H1 (cell line): ENCODE measurements around the gene ARHGEF40. TPM values are rescaled to one million over a fixed set of nuclear protein-coding genes. Genes with fewer than 3 reads are reported as not detected.

Experiments used
- CTCF ChIA-PET: fragments of 300-600 bp; sonication (Branson Sonifier 250); formaldehyde crosslinking; loops from one replicate; lab custom pipeline; 2021; ENCODE audit not compliant: partially characterized antibody; lab: Charles Lee
- POLR2A ChIA-PET: fragments of 300-600 bp; sonication (Branson Sonifier 250); formaldehyde crosslinking; loops from one replicate; lab custom pipeline; 2021; ENCODE audit warnings: inconsistent platforms; ENCODE audit not compliant: partially characterized antibody; lab: Charles Lee
- DNase-seq, 2 experiments: peaks; one replicate each; pipeline versions ENCODE4 v3.0.0 to v3.0.0-alpha.2; 2010 to 2022; ENCODE audit warnings: low spot score in 2 of 2, low read depth in 1 of 2, mixed read lengths in 1 of 2
- FAIRE-seq: peaks from 2 replicates; lab custom pipeline; 2011; peaks lifted over from hg19 to GRCh38; lab: Jason Lieb, UNC
- H2AFZ ChIP-seq: 2 replicates; pipeline ENCODE4 v1.8.1; 2012; ENCODE audit warnings: low read length, inconsistent platforms
- H2AK5ac ChIP-seq: 2 replicates; pipeline ENCODE4 v1.6.1; 2013; ENCODE audit warnings: low read depth, low read length
- H2BK120ac ChIP-seq: replicated peaks from 2 replicates; pipeline ENCODE3; 2013; ENCODE audit warnings: low read depth, low read length, inconsistent platforms
- H2BK12ac ChIP-seq: 2 replicates; pipeline ENCODE4 v1.6.1; 2013; ENCODE audit warnings: low read depth, low read length
- H2BK15ac ChIP-seq: 2 replicates; pipeline ENCODE4 v1.6.1; 2013; ENCODE audit warnings: low read length
- H2BK20ac ChIP-seq: 2 replicates; pipeline ENCODE4 v1.6.1; 2013; ENCODE audit warnings: low read length
- H2BK5ac ChIP-seq: 2 replicates; pipeline ENCODE4 v1.6.1; 2013; ENCODE audit warnings: low read depth, low read length
- H3K14ac ChIP-seq: 2 replicates; pipeline ENCODE4 v1.6.1; 2013; ENCODE audit warnings: inconsistent platforms; ENCODE audit not compliant: insufficient read length
- H3K18ac ChIP-seq: 2 replicates; pipeline ENCODE4 v1.6.1; 2013; ENCODE audit warnings: low read length; ENCODE audit errors: extremely low read depth
- H3K23ac ChIP-seq: 2 replicates; pipeline ENCODE4 v1.6.1; 2013; ENCODE audit warnings: inconsistent platforms; ENCODE audit not compliant: insufficient read length
- H3K23me2 ChIP-seq: 2 replicates; pipeline ENCODE4 v1.6.1; 2013; ENCODE audit warnings: low read depth, low read length
- H3K27ac ChIP-seq: 2 replicates; pipeline ENCODE4 v1.6.1; 2011; ENCODE audit warnings: low read depth, low read length, inconsistent platforms
- H3K27me3 ChIP-seq, 4 experiments: replicated peaks in 1 of 4; 1 replicate in 1 of 4; 2 replicates in 3 of 4; pipeline versions ENCODE4 v1.6.1 to v1.8.1; 2011 to 2013; ENCODE audit warnings: low read length in 3 of 4, mild to moderate bottlenecking in 3 of 4, inconsistent platforms in 2 of 4, mixed read lengths in 2 of 4, moderate library complexity in 1 of 4; ENCODE audit not compliant: control insufficient read depth in 3 of 4, insufficient read depth in 3 of 4; ENCODE audit errors: extremely low read depth in 1 of 4
- H3K36me3 ChIP-seq, 4 experiments: 2 replicates each; pipeline versions ENCODE4 v1.6.1 to v1.8.1; 2011 to 2013; ENCODE audit warnings: mild to moderate bottlenecking in 4 of 4, low read length in 3 of 4, moderate library complexity in 2 of 4, control low read depth in 1 of 4, inconsistent platforms in 1 of 4; ENCODE audit not compliant: insufficient read depth in 4 of 4, control insufficient read depth in 2 of 4
- H3K4ac ChIP-seq: replicated peaks from 2 replicates; pipeline ENCODE3; 2013; ENCODE audit warnings: low read length, low read depth, mixed read lengths, inconsistent platforms; ENCODE audit not compliant: insufficient read length
- H3K4me1 ChIP-seq, 4 experiments: replicated peaks in 1 of 4; 1 replicate in 1 of 4; 2 replicates in 3 of 4; pipeline versions ENCODE4 v1.6.1 to v1.8.1; 2011 to 2013; ENCODE audit warnings: low read length in 3 of 4, inconsistent platforms in 2 of 4, mixed read lengths in 1 of 4; ENCODE audit not compliant: insufficient read depth in 4 of 4, control insufficient read depth in 3 of 4
- H3K4me2 ChIP-seq, 2 experiments: 2 replicates each; pipeline versions ENCODE4 v1.6.1 to v1.8.1; 2011 to 2013; ENCODE audit warnings: low read depth in 2 of 2, low read length in 2 of 2, control low read depth in 1 of 2, inconsistent platforms in 1 of 2, mild to moderate bottlenecking in 1 of 2; ENCODE audit not compliant: insufficient read depth in 1 of 2
- H3K4me3 ChIP-seq, 4 experiments: fragments of 200-600, 300-600 bp in 1 of 4; sonication (generic), shearing (Covaris generic), sonication (Bioruptor Twin) in 1 of 4; 2 replicates each; pipeline versions ENCODE4 v1.5.1 to v1.8.1; 2011 to 2016; ENCODE audit warnings: low read length in 4 of 4, low read depth in 3 of 4, control low read depth in 2 of 4, inconsistent platforms in 2 of 4, mild to moderate bottlenecking in 2 of 4, mixed read lengths in 1 of 4, moderate library complexity in 1 of 4; ENCODE audit not compliant: insufficient read depth in 2 of 4; ENCODE audit errors: extremely low read depth in 1 of 4
- H3K56ac ChIP-seq: replicated peaks from 2 replicates; pipeline ENCODE3; 2013; ENCODE audit warnings: low read depth, mild to moderate bottlenecking, mixed read lengths, low read length, inconsistent platforms; ENCODE audit not compliant: insufficient read length
- H3K79me1 ChIP-seq: 2 replicates; pipeline ENCODE4 v1.6.1; 2013; ENCODE audit warnings: low read depth, low read length, control low read depth
- H3K79me2 ChIP-seq, 2 experiments: 2 replicates each; pipeline versions ENCODE4 v1.6.1 to v1.8.1; 2012 to 2013; ENCODE audit warnings: low read length in 2 of 2, mild to moderate bottlenecking in 2 of 2, inconsistent platforms in 1 of 2; ENCODE audit not compliant: insufficient read depth in 2 of 2, control insufficient read depth in 1 of 2
- H3K9ac ChIP-seq, 4 experiments: replicated peaks in 1 of 4; 1 replicate in 1 of 4; 2 replicates in 3 of 4; pipeline versions ENCODE4 v1.6.1 to v1.8.1; 2011 to 2013; ENCODE audit warnings: low read depth in 3 of 4, low read length in 3 of 4, control low read depth in 2 of 4, mild to moderate bottlenecking in 2 of 4, moderate library complexity in 2 of 4, inconsistent platforms in 1 of 4; ENCODE audit errors: extremely low read depth in 1 of 4
- H3K9me3 ChIP-seq, 2 experiments: 2 replicates each; pipeline versions ENCODE4 v1.6.1 to v1.8.1; 2012 to 2013; ENCODE audit warnings: mild to moderate bottlenecking in 2 of 2, moderate library complexity in 2 of 2, control low read depth in 1 of 2, inconsistent platforms in 1 of 2, low read depth in 1 of 2, low read length in 1 of 2, mixed read lengths in 1 of 2; ENCODE audit not compliant: insufficient read depth in 2 of 2
- H4K20me1 ChIP-seq, 2 experiments: replicated peaks in 1 of 2; 2 replicates each; pipeline versions ENCODE3 to v1.8.1; 2011 to 2013; ENCODE audit warnings: inconsistent platforms in 2 of 2, low read length in 2 of 2, mild to moderate bottlenecking in 1 of 2; ENCODE audit not compliant: insufficient read depth in 2 of 2, control insufficient read depth in 1 of 2
- H4K5ac ChIP-seq: 2 replicates; pipeline ENCODE4 v1.6.1; 2013; ENCODE audit warnings: low read length, low read depth, mixed read lengths, inconsistent platforms; ENCODE audit not compliant: insufficient read length
- H4K8ac ChIP-seq: 2 replicates; pipeline ENCODE4 v1.8.0; 2013; ENCODE audit warnings: mild to moderate bottlenecking, moderate library complexity, low read length, inconsistent platforms; ENCODE audit not compliant: insufficient read depth; ENCODE audit errors: extremely low read depth
- H4K91ac ChIP-seq: replicated peaks from 2 replicates; pipeline ENCODE3; 2013; ENCODE audit warnings: low read length, mixed read lengths, inconsistent platforms; ENCODE audit not compliant: insufficient read length
- BCL11A ChIP-seq, 2 experiments: IDR thresholded peaks; one replicate each; pipeline ENCODE4 v1.6.1; 2011; ENCODE audit warnings: low read depth in 2 of 2, low read length in 2 of 2, mild to moderate bottlenecking in 2 of 2
- CHD2 ChIP-seq: IDR thresholded peaks from 2 replicates; pipeline ENCODE4 v1.6.1; 2012; ENCODE audit warnings: low read length, improper control_type of control experiment
- EGR1 ChIP-seq: IDR thresholded peaks from 2 replicates; pipeline ENCODE4 v1.6.1; 2011; ENCODE audit warnings: low read depth, low read length, borderline replicate concordance
- GTF2F1 ChIP-seq: IDR thresholded peaks from 2 replicates; pipeline ENCODE4 v1.6.1; 2012; ENCODE audit warnings: low read depth, low read length, improper control_type of control experiment, borderline replicate concordance
- JUND ChIP-seq: IDR thresholded peaks from 2 replicates; pipeline ENCODE4 v1.6.1; 2011; ENCODE audit warnings: mild to moderate bottlenecking, improper control_type of control experiment, low read length
- NANOG ChIP-seq: IDR thresholded peaks from 2 replicates; pipeline ENCODE4 v1.6.1; 2011; ENCODE audit warnings: low read length, low read depth, mild to moderate bottlenecking, inconsistent platforms; ENCODE audit not compliant: insufficient read depth, poor library complexity, severe bottlenecking
- POLR2A ChIP-seq, 2 experiments: IDR thresholded peaks; 1 replicate in 1 of 2; 2 replicates in 1 of 2; pipeline ENCODE4 v1.6.1; 2011; ENCODE audit warnings: low read depth in 2 of 2, low read length in 2 of 2, mild to moderate bottlenecking in 2 of 2; ENCODE audit errors: control extremely low read depth in 1 of 2
- RNF2 ChIP-seq: fragments of 200-900, 300-1000 bp; sonication (generic); IDR thresholded peaks from 2 replicates; pipeline ENCODE4 v1.7.1; 2016; ENCODE audit warnings: borderline replicate concordance, low read depth, mild to moderate bottlenecking, antibody characterized with exemption, low read length; ENCODE audit not compliant: poor library complexity, severe bottlenecking; ENCODE audit errors: missing control alignments
- SAP30 ChIP-seq: fragments of 300-600 bp; sonication (generic); IDR thresholded peaks from 2 replicates; pipeline ENCODE4 v1.7.1; 2012; ENCODE audit warnings: low read length, moderate library complexity, mild to moderate bottlenecking, inconsistent platforms; ENCODE audit not compliant: insufficient read depth, insufficient replicate concordance
- SIRT6 ChIP-seq: IDR thresholded peaks from one replicate; pipeline ENCODE4 v1.7.1; 2012; ENCODE audit warnings: low read length, inconsistent platforms
- SRF ChIP-seq: IDR thresholded peaks from 2 replicates; pipeline ENCODE4 v1.6.1; 2011; ENCODE audit warnings: mild to moderate bottlenecking, low read depth, low read length, moderate library complexity
- TEAD4 ChIP-seq: IDR thresholded peaks from 2 replicates; pipeline ENCODE4 v1.6.1; 2012; ENCODE audit warnings: low read depth, low read length, inconsistent platforms, mixed read lengths
- WGBS, 2 experiments: shearing (Covaris generic) in 1 of 2; methylation state at CpG; one replicate each; pipeline versions ENCODE4 v1.1.6 to v1.1.7; 2013 to 2015; ENCODE audit warnings: low lambda C conversion rate in 2 of 2, mixed read lengths in 2 of 2, inconsistent platforms in 1 of 2, low coverage in 1 of 2, missing lambda C conversion rate in 1 of 2; ENCODE audit not compliant: insufficient replicate concordance in 2 of 2, insufficient coverage in 1 of 2, insufficient read length in 1 of 2; ENCODE audit errors: extremely low coverage in 1 of 2, missing lambda C conversion rate in 1 of 2; 5-methylcytosine and 5-hydroxymethylcytosine counted together
- polyA plus RNA-seq, 7 experiments: library from polyadenylated mRNA; depleted of rRNA in 3 of 7; stranded (reverse) in 5 of 7; unstranded in 2 of 7; fragments of >200 nt in 5 of 7; fragments of 200-250 nt in 2 of 7; gene quantifications; 1 replicate in 5 of 7; 2 replicates in 1 of 7; 4 replicates in 1 of 7; pipeline versions ENCODE4 v1.2.1 to v1.2.3, GENCODE V29; 2011 to 2013; ENCODE audit warnings: missing spikeins in 2 of 7, mixed read lengths in 2 of 7
- total RNA-seq: library from RNA; stranded (reverse); fragmentation: NEBNext Ultra II Directional; extraction: Animal tissue kit (Norgen Biotek cat#: 25700); gene quantifications from 2 replicates; pipeline ENCODE4 v1.2.1, GENCODE V29; 2021
- TF ChIP-seq, protein P1 (sequence below): IDR thresholded peaks from 2 replicates; pipeline ENCODE4 v1.6.1; 2012; ENCODE audit warnings: low read length, inconsistent platforms

Gene ARHGEF40
- total and polyA plus RNA-seq, 2 of the 8 experiments (the other 6 are each of a cell fraction or from before 2014, with no cell fraction given): 53.1 to 101 TPM

DNA sequence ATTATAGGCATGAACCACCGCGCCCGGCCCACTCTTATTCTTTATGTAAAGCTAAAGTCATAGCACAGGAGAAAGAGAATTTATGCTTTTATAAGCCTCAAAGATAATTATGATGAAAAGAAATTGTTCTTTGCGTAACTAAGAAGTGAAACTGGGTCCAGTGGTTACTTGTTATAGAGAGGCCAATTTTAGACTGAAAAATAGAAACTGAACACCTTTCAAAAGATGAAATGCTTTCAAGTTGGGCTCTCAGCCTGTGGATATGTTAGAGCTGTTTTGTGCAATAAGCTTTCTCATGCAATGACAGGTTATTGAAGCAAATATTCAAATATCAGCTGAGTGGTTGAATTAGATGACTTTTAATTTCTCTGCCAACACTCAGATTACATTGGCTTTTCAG, 38.7 kb downstream of the ARHGEF40 start:
- H3K79me2 ChIP-seq: no peaks in the 10 kb centered on the region
- no peak overlapping the region for H3K23ac ChIP-seq
- no peak overlapping the region for H3K56ac ChIP-seq
- no peak overlapping the region for H2AK5ac ChIP-seq
- no peak overlapping the region for H2AFZ ChIP-seq
- DNase-seq (no peak), FAIRE-seq (no peak)
- no peak overlapping the region for H4K91ac ChIP-seq
- 92% methylated on average over 4 of the region's 4 CpGs; no CpG with 5 or more reads in 1 of the 2 experiments for WGBS, 2 experiments
- H3K36me3 ChIP-seq: no peaks in the 10 kb centered on the region
- CTCF ChIA-PET: interaction anchor here (0.6 to 11.0 kb wide), 13 partner anchors 8 to 1726 kb away, joined by 3 to 239 read pairs (median 6); partner anchors contain the start of genes ARHGEF40 and TMEM253
- H4K5ac ChIP-seq: no peak overlapping the region
- POLR2A ChIA-PET: interaction anchor here (3.8 kb wide), 1 partner anchor 16 kb away, joined by 17 read pairs; no protein-coding TSS in a partner anchor
- H3K23me2 ChIP-seq: no peaks in the 10 kb centered on the region; the same call in 1 of the 2 replicates
- H3K4ac ChIP-seq: no peak overlapping the region
- H3K27ac ChIP-seq: no peak overlapping the region
- H3K9ac ChIP-seq: no peak overlapping the region
- no peaks in the 10 kb centered on the region for H3K9me3 ChIP-seq
- H2BK15ac ChIP-seq: no peak overlapping the region
- no peak overlapping the region for H3K4me2 ChIP-seq
- no peak overlapping the region for H3K18ac ChIP-seq
- H2BK20ac ChIP-seq: no peak overlapping the region
- no peak overlapping the region for H2BK5ac ChIP-seq
- no peak overlapping the region for H4K8ac ChIP-seq
- H3K27me3 ChIP-seq: no peaks in the 10 kb centered on the region
- no peak overlapping the region for H2BK120ac ChIP-seq
- no peak overlapping the region for H3K4me3 ChIP-seq
- H2BK12ac ChIP-seq: no peak overlapping the region
- no peaks in the 10 kb centered on the region for H4K20me1 ChIP-seq
- H3K14ac ChIP-seq: no peak overlapping the region
- H3K79me1 ChIP-seq: no peaks in the 10 kb centered on the region
- H3K4me1 ChIP-seq: peaks cover 0 to 15% (median 9%) of the 10 kb centered on the region in 4 experiments; a peak in 5 of 7 replicates
- TF ChIP-seq CHD2: no peak
- no peak for TF ChIP-seq POLR2A (IDR thresholded peaks at IDR 0.05; ENCODE audit: control extremely low read depth in 1 of 2, low read depth in 2 of 2, low read length in 2 of 2)
- TF ChIP-seq, protein P1, sequence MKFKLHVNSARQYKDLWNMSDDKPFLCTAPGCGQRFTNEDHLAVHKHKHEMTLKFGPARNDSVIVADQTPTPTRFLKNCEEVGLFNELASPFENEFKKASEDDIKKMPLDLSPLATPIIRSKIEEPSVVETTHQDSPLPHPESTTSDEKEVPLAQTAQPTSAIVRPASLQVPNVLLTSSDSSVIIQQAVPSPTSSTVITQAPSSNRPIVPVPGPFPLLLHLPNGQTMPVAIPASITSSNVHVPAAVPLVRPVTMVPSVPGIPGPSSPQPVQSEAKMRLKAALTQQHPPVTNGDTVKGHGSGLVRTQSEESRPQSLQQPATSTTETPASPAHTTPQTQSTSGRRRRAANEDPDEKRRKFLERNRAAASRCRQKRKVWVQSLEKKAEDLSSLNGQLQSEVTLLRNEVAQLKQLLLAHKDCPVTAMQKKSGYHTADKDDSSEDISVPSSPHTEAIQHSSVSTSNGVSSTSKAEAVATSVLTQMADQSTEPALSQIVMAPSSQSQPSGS: no peak
- TF ChIP-seq BCL11A (IDR thresholded peaks at IDR 0.05; ENCODE audit: low read depth in 2 of 2, low read length in 2 of 2): no peak
- no peak for TF ChIP-seq JUND
- TF ChIP-seq NANOG: no peak
- no peak for TF ChIP-seq TEAD4
- no peak for TF ChIP-seq SRF
- no peak for TF ChIP-seq EGR1
- no peak for TF ChIP-seq RNF2
- no peak for TF ChIP-seq SAP30
- TF ChIP-seq SIRT6: no peak
- no peak for TF ChIP-seq GTF2F1
